GM12801 (cell line): ENCODE measurements around the gene UNC45A.

Experiments used
- TF ChIP-seq, protein P1 (sequence below): IDR thresholded peaks from one replicate; pipeline ENCODE4 v1.5.1; 2011; ENCODE audit warnings: control low read depth; ENCODE audit not compliant: insufficient read length; ENCODE audit errors: extremely low read depth

Gene UNC45A

DNA sequence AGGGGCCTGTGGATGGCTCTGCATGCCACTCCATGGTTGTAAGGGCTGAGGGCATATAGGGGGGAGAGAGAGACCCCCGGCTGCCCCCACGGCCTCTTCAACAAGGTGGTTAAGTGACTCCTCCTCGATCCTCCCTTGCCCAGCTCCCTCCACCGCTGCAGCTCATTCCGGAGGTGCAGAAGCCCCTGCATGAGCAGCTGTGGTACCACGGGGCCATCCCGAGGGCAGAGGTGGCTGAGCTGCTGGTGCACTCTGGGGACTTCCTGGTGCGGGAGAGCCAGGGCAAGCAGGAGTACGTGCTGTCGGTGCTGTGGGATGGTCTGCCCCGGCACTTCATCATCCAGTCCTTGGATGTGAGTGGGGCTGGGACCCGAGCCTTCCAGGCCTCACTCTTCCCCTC is 44.2 kb upstream of the UNC45A start:
- TF ChIP-seq, protein P1, sequence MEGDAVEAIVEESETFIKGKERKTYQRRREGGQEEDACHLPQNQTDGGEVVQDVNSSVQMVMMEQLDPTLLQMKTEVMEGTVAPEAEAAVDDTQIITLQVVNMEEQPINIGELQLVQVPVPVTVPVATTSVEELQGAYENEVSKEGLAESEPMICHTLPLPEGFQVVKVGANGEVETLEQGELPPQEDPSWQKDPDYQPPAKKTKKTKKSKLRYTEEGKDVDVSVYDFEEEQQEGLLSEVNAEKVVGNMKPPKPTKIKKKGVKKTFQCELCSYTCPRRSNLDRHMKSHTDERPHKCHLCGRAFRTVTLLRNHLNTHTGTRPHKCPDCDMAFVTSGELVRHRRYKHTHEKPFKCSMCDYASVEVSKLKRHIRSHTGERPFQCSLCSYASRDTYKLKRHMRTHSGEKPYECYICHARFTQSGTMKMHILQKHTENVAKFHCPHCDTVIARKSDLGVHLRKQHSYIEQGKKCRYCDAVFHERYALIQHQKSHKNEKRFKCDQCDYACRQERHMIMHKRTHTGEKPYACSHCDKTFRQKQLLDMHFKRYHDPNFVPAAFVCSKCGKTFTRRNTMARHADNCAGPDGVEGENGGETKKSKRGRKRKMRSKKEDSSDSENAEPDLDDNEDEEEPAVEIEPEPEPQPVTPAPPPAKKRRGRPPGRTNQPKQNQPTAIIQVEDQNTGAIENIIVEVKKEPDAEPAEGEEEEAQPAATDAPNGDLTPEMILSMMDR = no peak

DNA sequence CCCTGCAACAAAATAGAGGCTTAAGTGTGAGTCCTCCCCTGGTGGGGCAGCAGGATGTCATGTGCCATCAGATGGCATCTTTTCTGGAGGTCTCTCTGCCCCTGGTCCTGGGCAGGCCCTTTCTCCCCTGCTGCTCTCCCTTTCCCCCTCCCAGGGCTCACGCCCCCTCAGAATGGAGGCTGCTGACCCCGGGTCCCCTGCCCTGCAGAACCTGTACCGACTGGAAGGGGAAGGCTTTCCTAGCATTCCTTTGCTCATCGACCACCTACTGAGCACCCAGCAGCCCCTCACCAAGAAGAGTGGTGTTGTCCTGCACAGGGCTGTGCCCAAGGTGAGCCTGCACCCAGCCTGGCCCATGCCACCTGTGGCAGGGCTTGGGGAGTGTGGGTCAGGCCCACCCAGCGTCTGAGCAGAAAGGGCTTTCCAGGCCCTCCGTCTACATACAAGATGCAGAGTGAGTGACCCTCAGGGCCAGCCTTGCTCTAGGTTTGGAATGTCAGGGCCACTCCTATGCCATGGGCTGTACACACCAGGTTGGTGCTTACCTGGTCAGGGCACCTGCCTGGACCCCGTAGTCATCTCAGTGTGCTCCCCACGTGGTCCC is 43.6 kb upstream of the UNC45A start:
- TF ChIP-seq, protein P1 = no peak

DNA sequence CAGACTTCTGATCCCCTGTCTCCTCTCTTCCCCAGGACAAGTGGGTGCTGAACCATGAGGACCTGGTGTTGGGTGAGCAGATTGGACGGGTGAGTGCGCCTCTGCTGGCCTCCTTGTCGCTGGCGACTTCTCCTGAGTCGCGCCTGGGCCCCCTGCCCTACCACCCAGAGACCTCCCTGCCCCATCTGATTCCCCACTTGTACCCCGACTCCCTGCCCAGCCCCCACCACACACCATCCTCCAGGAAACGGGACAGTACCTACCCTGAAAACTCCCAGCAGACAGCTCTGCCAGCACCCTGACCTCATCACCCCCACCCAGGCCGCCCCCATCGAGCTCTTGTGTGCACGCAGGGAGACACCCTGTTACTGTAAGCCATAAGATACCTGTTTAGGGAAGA is 43.1 kb upstream of the UNC45A start:
- TF ChIP-seq, protein P1 = no peak

DNA sequence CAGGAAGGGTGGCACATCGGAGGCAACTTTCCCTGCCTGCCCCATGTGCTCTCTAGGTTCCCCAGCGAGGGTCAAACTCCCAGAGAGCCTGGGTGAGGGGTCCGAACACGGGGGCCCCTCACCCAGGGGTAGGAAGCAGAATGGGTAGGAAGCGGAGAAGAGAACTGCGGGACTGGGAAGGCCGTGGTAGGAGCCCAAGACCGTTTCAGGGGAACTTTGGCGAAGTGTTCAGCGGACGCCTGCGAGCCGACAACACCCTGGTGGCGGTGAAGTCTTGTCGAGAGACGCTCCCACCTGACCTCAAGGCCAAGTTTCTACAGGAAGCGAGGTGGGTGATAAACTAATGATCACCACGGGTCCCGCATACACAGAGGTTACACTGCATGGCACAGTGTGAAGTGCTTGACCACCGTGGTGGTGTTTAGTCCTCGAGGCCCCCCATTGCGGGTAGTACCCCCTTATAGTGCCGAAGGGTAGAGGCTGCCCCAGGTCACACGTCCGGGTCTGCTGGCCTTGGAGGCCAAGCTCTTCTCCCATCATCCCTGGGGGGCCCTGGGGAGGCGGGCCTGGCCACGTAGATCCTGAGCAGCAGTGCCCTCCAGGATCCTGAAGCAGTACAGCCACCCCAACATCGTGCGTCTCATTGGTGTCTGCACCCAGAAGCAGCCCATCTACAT is 42.4 kb upstream of the UNC45A start:
- TF ChIP-seq, protein P1 = no peak

DNA sequence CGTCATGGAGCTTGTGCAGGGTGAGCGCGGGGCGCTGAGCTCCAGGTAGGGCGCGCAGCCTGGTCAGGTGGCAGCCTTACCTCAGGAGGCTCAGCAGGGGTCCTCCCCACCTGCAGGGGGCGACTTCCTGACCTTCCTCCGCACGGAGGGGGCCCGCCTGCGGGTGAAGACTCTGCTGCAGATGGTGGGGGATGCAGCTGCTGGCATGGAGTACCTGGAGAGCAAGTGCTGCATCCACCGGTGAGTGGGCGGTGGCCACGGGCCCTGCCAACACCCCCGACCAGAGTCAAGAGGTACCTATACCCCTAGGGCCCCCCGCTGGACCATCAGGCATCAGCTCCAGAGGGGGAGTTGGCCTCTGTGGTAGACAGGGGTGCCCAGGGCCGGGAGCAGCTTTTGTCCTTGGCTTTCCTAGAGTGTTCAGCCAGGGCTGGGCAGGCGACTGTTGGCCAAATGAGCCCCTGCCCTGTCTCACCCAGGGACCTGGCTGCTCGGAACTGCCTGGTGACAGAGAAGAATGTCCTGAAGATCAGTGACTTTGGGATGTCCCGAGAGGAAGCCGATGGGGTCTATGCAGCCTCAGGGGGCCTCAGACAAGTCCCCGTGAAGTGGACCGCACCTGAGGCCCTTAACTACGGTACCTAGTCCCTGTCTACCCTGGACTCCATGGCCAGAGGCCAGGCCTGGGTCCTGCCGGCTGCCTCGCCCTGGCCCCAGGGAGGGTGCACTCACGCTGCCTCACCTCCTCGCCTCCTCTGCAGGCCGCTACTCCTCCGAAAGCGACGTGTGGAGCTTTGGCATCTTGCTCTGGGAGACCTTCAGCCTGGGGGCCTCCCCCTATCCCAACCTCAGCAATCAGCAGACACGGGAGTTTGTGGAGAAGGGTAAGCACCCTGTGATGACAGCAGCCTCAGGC is 41.7 kb upstream of the UNC45A start:
- TF ChIP-seq, protein P1 = no peak

DNA sequence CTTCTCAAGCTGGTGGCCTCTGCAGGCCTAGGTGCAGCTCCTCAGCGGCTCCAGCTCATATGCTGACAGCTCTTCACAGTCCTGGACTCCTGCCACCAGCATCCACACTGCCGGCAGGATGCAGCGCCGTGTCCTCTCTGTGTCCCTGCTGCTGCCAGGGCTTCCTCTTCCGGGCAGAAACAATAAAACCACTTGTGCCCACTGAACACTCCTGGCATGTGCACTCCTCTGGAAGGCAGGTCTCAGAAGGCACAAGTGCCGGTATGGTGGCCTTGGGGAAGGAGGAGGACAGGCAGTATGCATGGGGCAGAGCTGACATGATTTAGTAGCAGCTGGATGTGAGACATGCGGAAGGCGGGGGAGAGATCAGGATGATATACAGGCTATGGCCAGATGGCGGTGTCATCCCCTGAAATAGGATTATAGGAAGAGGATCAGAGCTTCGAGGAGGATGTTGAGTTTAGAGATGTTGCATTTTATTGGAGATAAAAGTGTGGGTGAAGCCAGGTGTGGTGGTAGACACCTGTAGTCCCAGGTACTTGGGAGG is 39.4 kb upstream of the UNC45A start:
- TF ChIP-seq, protein P1 = no peak
